Measurements from ENCODE around the gene ARHGEF17.

ARHGEF17 gene

DNA sequence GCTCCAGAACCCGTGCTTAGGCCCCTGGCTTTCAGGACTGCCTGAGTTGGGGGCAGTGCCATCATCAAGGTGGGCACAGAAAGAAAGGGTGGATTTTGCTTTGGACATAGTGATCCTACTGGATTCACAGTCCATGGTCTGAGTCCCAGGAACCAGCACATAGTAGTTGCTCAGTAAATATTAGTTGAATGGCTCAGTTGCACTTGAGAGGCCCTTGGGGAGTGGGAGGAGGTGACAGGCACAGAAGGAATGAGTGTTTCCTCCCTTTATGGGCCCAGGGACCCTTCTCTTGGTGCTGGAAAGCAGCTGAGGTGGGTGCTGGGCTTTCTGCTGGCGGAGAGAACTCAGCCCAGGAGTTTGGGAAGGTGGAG, 16.6 kb downstream of the ARHGEF17 start:
- ATAC-seq: no peak

GRCh38 chr11:73325036-73325981, 17.2 kb downstream of the ARHGEF17 start:
- no peak for ATAC-seq
- peak; percentile 40; the same call in 1 of the 2 replicates for TF ChIP-seq TCF4 (CRISPR knock-in tag; IDR thresholded peaks at IDR 0.05; ENCODE audit: borderline replicate concordance)
- no peak for TF ChIP-seq ZNF565 (CRISPR knock-in tag; conservative IDR thresholded peaks at IDR 0.05; ENCODE audit: low read depth)

More for the DNA sequence above, 16.6 kb downstream of the ARHGEF17 start:
- no peak for TF ChIP-seq CSDC2 (CRISPR knock-in tag; IDR thresholded peaks at IDR 0.05)

- no peak for ATAC-seq
- TF ChIP-seq ISL1 (CRISPR knock-in tag; IDR thresholded peaks at IDR 0.05) (no peak), ZFP30 (CRISPR knock-in tag; IDR thresholded peaks at IDR 0.05) (no peak), OSR1 (CRISPR knock-in tag; IDR thresholded peaks at IDR 0.05) (no peak), ZC3H10 (CRISPR knock-in tag; IDR thresholded peaks at IDR 0.05) (no peak), ZFP3 (CRISPR knock-in tag; IDR thresholded peaks at IDR 0.05) (no peak)
Measured at GRCh38 chr11:73326929-73327811, 19.1 kb downstream of the ARHGEF17 start.

GRCh38 chr11:73327812-73328364, 19.8 kb downstream of the ARHGEF17 start:
- TF ChIP-seq CREB5 (CRISPR knock-in tag; IDR thresholded peaks at IDR 0.05; ENCODE audit: low read depth) (no peak), GLIS3 (CRISPR knock-in tag; IDR thresholded peaks at IDR 0.05) (no peak), TOX (CRISPR knock-in tag; IDR thresholded peaks at IDR 0.05; ENCODE audit: borderline replicate concordance) (no peak), ARNTL (CRISPR knock-in tag; IDR thresholded peaks at IDR 0.05; ENCODE audit: borderline replicate concordance, low read depth) (no peak), POU6F1 (CRISPR knock-in tag; IDR thresholded peaks at IDR 0.05; ENCODE audit: borderline replicate concordance, low read depth) (no peak), ZNF565 (CRISPR knock-in tag; conservative IDR thresholded peaks at IDR 0.05; ENCODE audit: low read depth) (no peak), ZNF8 (CRISPR knock-in tag; IDR thresholded peaks at IDR 0.05) (no peak), ZFP30 (CRISPR knock-in tag; IDR thresholded peaks at IDR 0.05) (no peak), ISL1 (CRISPR knock-in tag; IDR thresholded peaks at IDR 0.05) (no peak), RARB (CRISPR knock-in tag; IDR thresholded peaks at IDR 0.05) (no peak), TCF4 (CRISPR knock-in tag; IDR thresholded peaks at IDR 0.05; ENCODE audit: borderline replicate concordance) (no peak), ZC3H10 (CRISPR knock-in tag; IDR thresholded peaks at IDR 0.05) (no peak), OSR1 (CRISPR knock-in tag; IDR thresholded peaks at IDR 0.05) (no peak), CSRNP3 (CRISPR knock-in tag; IDR thresholded peaks at IDR 0.05) (no peak), PATZ1 (CRISPR knock-in tag; IDR thresholded peaks at IDR 0.05; ENCODE audit: borderline replicate concordance) (no peak), PPARA (CRISPR knock-in tag; IDR thresholded peaks at IDR 0.05; ENCODE audit: borderline replicate concordance) (no peak), ZFP3 (CRISPR knock-in tag; IDR thresholded peaks at IDR 0.05) (no peak), ESRRG (CRISPR knock-in tag; IDR thresholded peaks at IDR 0.05) (no peak), CSDC2 (CRISPR knock-in tag; IDR thresholded peaks at IDR 0.05) (no peak)
- TF ChIP-seq, protein P1, sequence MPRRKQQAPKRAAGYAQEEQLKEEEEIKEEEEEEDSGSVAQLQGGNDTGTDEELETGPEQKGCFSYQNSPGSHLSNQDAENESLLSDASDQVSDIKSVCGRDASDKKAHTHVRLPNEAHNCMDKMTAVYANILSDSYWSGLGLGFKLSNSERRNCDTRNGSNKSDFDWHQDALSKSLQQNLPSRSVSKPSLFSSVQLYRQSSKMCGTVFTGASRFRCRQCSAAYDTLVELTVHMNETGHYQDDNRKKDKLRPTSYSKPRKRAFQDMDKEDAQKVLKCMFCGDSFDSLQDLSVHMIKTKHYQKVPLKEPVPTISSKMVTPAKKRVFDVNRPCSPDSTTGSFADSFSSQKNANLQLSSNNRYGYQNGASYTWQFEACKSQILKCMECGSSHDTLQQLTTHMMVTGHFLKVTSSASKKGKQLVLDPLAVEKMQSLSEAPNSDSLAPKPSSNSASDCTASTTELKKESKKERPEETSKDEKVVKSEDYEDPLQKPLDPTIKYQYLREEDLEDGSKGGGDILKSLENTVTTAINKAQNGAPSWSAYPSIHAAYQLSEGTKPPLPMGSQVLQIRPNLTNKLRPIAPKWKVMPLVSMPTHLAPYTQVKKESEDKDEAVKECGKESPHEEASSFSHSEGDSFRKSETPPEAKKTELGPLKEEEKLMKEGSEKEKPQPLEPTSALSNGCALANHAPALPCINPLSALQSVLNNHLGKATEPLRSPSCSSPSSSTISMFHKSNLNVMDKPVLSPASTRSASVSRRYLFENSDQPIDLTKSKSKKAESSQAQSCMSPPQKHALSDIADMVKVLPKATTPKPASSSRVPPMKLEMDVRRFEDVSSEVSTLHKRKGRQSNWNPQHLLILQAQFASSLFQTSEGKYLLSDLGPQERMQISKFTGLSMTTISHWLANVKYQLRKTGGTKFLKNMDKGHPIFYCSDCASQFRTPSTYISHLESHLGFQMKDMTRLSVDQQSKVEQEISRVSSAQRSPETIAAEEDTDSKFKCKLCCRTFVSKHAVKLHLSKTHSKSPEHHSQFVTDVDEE (CRISPR knock-in tag; IDR thresholded peaks at IDR 0.05): no peak
- ATAC-seq: no peak

Measured in SK-N-SH treated with all-trans-retinoic acid at 6 μM for 48 hours (cell line).